SK-N-SH treated with all-trans-retinoic acid at 6 μM for 48 hours (cell line): ENCODE measurements around the gene CASP4.

Source experiments
- ATAC-seq: fragments of 200-7000 bp; cut with Tn5 transposase; 3 replicates; pipeline ENCODE4 v1.9.1; 2020; ENCODE audit warnings: mild to moderate bottlenecking, moderate library complexity
- ARNTL ChIP-seq: fragments of 450-650 bp; formaldehyde crosslinking; IDR thresholded peaks from 2 replicates; pipeline ENCODE4 v1.5.0; 2020; ENCODE audit warnings: low read depth, mild to moderate bottlenecking, moderate library complexity, borderline replicate concordance
- BACH2 ChIP-seq: fragments of 250-450 bp; sonication (Bioruptor Pico); IDR thresholded peaks from 2 replicates; pipeline ENCODE4 v1.9.0; 2021; ENCODE audit warnings: mild to moderate bottlenecking, borderline replicate concordance
- CSDC2 ChIP-seq: fragments of 250-450 bp; sonication (Bioruptor Pico); IDR thresholded peaks from 2 replicates; pipeline ENCODE4 v1.5.0; 2020; ENCODE audit warnings: mild to moderate bottlenecking, moderate library complexity
- ESRRG ChIP-seq: fragments of 250-450 bp; sonication (Bioruptor Pico); IDR thresholded peaks from 2 replicates; pipeline ENCODE4 v1.6.1; 2021; ENCODE audit warnings: mild to moderate bottlenecking
- GLIS3 ChIP-seq: fragments of 250-450 bp; sonication (Bioruptor Pico); IDR thresholded peaks from 2 replicates; pipeline ENCODE4 v1.5.0; 2020; ENCODE audit warnings: mild to moderate bottlenecking, moderate library complexity
- ISL1 ChIP-seq: fragments of 250-450 bp; sonication (Bioruptor Pico); IDR thresholded peaks from 2 replicates; pipeline ENCODE4 v2.1.2; 2022; ENCODE audit warnings: mild to moderate bottlenecking, moderate library complexity
- PPARA ChIP-seq: fragments of 250-450 bp; sonication (Bioruptor Pico); IDR thresholded peaks from 2 replicates; pipeline ENCODE4 v1.5.0; 2020; ENCODE audit warnings: mild to moderate bottlenecking, borderline replicate concordance
- RARB ChIP-seq: fragments of 250-450 bp; sonication (Bioruptor Pico); IDR thresholded peaks from 2 replicates; pipeline ENCODE4 v1.8.0; 2021; ENCODE audit warnings: mild to moderate bottlenecking, moderate library complexity
- SNAI2 ChIP-seq: fragments of 250-450 bp; sonication (Bioruptor Pico); IDR thresholded peaks from 2 replicates; pipeline ENCODE4 v1.5.0; 2020; ENCODE audit warnings: mild to moderate bottlenecking, moderate library complexity
- TCF4 ChIP-seq: fragments of 250-450 bp; sonication (Bioruptor Pico); IDR thresholded peaks from 2 replicates; pipeline ENCODE4 v1.8.0; 2021; ENCODE audit warnings: mild to moderate bottlenecking, moderate library complexity, borderline replicate concordance
- TOX ChIP-seq: fragments of 250-450 bp; sonication (Bioruptor Pico); IDR thresholded peaks from 2 replicates; pipeline ENCODE4 v1.8.0; 2021; ENCODE audit warnings: mild to moderate bottlenecking, moderate library complexity, borderline replicate concordance
- ZC3H10 ChIP-seq: fragments of 250-450 bp; sonication (Bioruptor Pico); IDR thresholded peaks from 2 replicates; pipeline ENCODE4 v1.5.1; 2021; ENCODE audit warnings: mild to moderate bottlenecking, moderate library complexity
- ZFP3 ChIP-seq: fragments of 250-450 bp; sonication (Bioruptor Pico); IDR thresholded peaks from 2 replicates; pipeline ENCODE4 v1.5.0; 2020; ENCODE audit warnings: mild to moderate bottlenecking, moderate library complexity
- ZFP30 ChIP-seq: fragments of 450-650 bp; formaldehyde crosslinking; IDR thresholded peaks from 2 replicates; pipeline ENCODE4 v1.5.0; 2022; ENCODE audit warnings: mild to moderate bottlenecking, moderate library complexity
- ZNF565 ChIP-seq: fragments of 450-650 bp; formaldehyde crosslinking; conservative IDR thresholded peaks from 2 replicates; pipeline ENCODE4 v1.5.0; 2020; ENCODE audit warnings: low read depth, mild to moderate bottlenecking, moderate library complexity
- ZNF70 ChIP-seq: fragments of 450-650 bp; formaldehyde crosslinking; IDR thresholded peaks from 2 replicates; pipeline ENCODE4 v1.5.0; 2020; ENCODE audit warnings: mild to moderate bottlenecking, moderate library complexity
- ZNF8 ChIP-seq: fragments of 450-650 bp; formaldehyde crosslinking; IDR thresholded peaks from 2 replicates; pipeline ENCODE4 v1.5.0; 2020; ENCODE audit warnings: mild to moderate bottlenecking, moderate library complexity
- TF ChIP-seq, protein P1 (sequence below): fragments of 250-450 bp; sonication (Bioruptor Pico); IDR thresholded peaks from 2 replicates; pipeline ENCODE4 v1.5.1; 2021; ENCODE audit warnings: mild to moderate bottlenecking, moderate library complexity
- TF ChIP-seq, protein P2 (sequence below): fragments of 250-450 bp; sonication (Bioruptor Pico); IDR thresholded peaks from 2 replicates; pipeline ENCODE4 v1.5.0; 2020; ENCODE audit warnings: mild to moderate bottlenecking, moderate library complexity
- TF ChIP-seq, protein P3 (sequence below): fragments of 250-450 bp; sonication (Bioruptor Pico); IDR thresholded peaks from 2 replicates; pipeline ENCODE4 v1.5.1; 2020; ENCODE audit warnings: low read depth, mild to moderate bottlenecking, moderate library complexity
- TF ChIP-seq, protein P4 (sequence below): fragments of 250-450 bp; sonication (Bioruptor Pico); IDR thresholded peaks from 2 replicates; pipeline ENCODE4 v1.8.0; 2020; ENCODE audit warnings: mild to moderate bottlenecking, moderate library complexity, borderline replicate concordance
- TF ChIP-seq, protein P5 (sequence below): fragments of 250-450 bp; sonication (Bioruptor Pico); IDR thresholded peaks from 2 replicates; pipeline ENCODE4 v1.8.0; 2021; ENCODE audit warnings: low read depth, mild to moderate bottlenecking, moderate library complexity, borderline replicate concordance

Gene CASP4

DNA sequence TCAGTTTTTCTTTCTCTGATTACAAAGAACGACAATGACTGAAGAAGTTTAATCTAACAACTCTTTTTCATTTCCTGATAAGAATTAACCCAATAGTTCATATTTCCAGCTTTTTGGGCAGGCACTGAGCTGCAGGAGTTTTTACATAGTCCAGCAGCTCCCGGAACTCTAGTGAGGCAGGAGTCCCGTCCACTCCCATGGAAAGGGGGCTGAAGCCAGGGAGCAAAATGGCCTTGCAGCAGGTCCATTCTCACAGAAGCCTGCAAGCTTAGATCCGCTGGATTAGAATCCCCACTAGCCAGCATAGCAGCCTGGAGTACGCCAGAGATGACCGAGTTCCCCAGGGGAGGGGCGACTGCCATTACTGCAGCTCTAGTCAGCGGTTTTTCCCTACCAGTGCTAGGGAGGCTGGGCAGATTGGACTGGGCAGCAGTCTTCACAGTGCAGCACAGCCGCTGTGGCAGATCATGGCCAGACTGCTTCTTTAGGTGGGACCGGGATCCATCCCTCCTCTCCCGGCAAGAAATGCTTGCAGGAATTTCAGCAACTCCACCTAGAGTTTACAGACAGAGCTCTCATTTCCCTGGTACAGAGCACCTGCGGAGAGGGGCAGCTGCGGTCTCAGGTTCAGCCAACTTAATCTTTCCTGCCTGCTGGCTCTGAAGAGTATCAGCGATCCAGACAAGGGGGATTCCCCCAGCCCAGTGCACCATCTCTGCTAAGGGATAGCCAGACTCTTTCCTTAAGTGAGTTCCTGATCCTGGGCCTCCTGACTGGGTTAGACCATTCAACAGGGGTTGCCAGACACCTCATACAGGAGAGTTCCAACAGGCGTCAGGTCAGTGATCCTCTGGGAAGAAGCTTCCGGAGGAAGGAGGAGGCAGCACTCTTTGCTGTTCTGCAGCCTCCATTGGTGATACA is 742 bp upstream of the CASP4 start (continued):
- TF ChIP-seq, protein P1, sequence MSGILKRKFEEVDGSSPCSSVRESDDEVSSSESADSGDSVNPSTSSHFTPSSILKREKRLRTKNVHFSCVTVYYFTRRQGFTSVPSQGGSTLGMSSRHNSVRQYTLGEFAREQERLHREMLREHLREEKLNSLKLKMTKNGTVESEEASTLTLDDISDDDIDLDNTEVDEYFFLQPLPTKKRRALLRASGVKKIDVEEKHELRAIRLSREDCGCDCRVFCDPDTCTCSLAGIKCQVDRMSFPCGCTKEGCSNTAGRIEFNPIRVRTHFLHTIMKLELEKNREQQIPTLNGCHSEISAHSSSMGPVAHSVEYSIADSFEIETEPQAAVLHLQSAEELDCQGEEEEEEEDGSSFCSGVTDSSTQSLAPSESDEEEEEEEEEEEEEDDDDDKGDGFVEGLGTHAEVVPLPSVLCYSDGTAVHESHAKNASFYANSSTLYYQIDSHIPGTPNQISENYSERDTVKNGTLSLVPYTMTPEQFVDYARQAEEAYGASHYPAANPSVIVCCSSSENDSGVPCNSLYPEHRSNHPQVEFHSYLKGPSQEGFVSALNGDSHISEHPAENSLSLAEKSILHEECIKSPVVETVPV = no peak
- TF ChIP-seq PPARA (CRISPR knock-in tag) (no peak), GLIS3 (CRISPR knock-in tag) (no peak), ZNF70 (CRISPR knock-in tag) (no peak), SNAI2 (CRISPR knock-in tag) (no peak), ISL1 (CRISPR knock-in tag) (no peak), ZFP30 (CRISPR knock-in tag) (no peak), RARB (CRISPR knock-in tag) (no peak), CSDC2 (CRISPR knock-in tag) (no peak)
- TF ChIP-seq, protein P2, sequence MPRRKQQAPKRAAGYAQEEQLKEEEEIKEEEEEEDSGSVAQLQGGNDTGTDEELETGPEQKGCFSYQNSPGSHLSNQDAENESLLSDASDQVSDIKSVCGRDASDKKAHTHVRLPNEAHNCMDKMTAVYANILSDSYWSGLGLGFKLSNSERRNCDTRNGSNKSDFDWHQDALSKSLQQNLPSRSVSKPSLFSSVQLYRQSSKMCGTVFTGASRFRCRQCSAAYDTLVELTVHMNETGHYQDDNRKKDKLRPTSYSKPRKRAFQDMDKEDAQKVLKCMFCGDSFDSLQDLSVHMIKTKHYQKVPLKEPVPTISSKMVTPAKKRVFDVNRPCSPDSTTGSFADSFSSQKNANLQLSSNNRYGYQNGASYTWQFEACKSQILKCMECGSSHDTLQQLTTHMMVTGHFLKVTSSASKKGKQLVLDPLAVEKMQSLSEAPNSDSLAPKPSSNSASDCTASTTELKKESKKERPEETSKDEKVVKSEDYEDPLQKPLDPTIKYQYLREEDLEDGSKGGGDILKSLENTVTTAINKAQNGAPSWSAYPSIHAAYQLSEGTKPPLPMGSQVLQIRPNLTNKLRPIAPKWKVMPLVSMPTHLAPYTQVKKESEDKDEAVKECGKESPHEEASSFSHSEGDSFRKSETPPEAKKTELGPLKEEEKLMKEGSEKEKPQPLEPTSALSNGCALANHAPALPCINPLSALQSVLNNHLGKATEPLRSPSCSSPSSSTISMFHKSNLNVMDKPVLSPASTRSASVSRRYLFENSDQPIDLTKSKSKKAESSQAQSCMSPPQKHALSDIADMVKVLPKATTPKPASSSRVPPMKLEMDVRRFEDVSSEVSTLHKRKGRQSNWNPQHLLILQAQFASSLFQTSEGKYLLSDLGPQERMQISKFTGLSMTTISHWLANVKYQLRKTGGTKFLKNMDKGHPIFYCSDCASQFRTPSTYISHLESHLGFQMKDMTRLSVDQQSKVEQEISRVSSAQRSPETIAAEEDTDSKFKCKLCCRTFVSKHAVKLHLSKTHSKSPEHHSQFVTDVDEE = no peak

DNA sequence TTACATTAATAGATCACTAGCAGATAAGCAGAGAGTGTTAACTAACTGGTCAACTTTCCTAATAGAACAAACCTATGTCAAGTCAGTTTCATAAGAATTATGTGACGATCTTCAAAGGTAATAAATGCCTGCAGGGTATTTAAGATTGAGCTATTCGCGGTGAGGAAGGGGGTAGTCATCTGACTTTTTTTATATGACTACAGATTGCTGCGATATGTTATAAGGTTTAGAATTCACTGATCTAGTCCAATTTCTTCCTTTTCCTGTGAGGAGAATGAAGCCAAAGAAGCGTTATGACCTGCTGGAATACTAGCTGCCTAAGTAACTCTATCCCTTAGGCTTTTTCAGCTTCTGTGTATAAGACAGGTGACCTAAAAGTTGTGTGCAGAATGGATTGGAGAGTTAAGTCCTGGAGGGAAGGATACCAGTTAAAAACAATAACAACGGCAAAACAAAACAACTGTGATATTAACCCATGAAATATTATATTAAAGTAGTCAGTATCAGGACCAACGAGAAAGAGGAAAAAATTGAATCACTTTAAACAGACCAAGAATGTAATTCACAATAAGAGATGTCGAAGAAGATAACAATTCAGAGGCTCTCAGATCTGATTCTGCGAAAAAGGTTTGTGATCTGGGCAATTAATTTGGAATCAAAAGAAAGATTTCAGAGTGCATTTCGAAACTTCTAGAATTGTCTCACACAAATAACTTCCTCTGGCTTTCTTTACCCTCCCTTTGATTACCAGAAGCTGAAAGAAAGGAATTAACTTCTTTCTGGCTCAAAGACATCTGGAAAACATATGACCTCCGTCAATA is 630 bp downstream of the CASP4 start:
- TF ChIP-seq, protein P1 = no peak
- TF ChIP-seq TCF4 (CRISPR knock-in tag) = peak; percentile 62; the same call in 1 of the 2 replicates
- no peak for TF ChIP-seq ZFP30 (CRISPR knock-in tag)
- ATAC-seq = peak; percentile 42; the same call in 2 of the 3 replicates

DNA sequence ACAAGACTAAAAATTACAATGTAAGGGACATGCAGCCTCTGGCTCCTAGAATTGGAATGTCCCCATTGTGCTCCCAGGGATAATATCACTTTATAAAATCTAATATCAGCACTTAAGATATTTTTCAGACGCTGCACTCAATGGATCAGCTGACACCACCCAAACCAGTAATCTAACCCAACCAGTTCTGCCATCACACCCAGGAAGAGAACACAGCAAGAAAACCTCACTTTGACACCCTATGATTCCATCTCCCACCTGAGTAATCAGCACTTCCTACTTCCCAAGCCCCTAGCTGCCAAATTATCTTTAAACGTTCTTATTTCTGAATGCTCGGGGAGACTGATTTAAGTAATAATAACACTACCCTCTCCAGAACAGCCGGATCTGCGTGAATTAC is 2.6 kb downstream of the CASP4 start:
- ATAC-seq = no peak
- no peak for TF ChIP-seq ZFP3 (CRISPR knock-in tag)
- TF ChIP-seq RARB (CRISPR knock-in tag) = no peak
- no peak for TF ChIP-seq ZNF8 (CRISPR knock-in tag)
- TF ChIP-seq ZFP30 (CRISPR knock-in tag) = no peak
- TF ChIP-seq, protein P3, sequence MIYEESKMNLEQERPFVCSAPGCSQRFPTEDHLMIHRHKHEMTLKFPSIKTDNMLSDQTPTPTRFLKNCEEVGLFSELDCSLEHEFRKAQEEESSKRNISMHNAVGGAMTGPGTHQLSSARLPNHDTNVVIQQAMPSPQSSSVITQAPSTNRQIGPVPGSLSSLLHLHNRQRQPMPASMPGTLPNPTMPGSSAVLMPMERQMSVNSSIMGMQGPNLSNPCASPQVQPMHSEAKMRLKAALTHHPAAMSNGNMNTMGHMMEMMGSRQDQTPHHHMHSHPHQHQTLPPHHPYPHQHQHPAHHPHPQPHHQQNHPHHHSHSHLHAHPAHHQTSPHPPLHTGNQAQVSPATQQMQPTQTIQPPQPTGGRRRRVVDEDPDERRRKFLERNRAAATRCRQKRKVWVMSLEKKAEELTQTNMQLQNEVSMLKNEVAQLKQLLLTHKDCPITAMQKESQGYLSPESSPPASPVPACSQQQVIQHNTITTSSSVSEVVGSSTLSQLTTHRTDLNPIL (CRISPR knock-in tag) = no peak
- no peak for TF ChIP-seq ZNF565 (CRISPR knock-in tag)
- TF ChIP-seq, protein P4, sequence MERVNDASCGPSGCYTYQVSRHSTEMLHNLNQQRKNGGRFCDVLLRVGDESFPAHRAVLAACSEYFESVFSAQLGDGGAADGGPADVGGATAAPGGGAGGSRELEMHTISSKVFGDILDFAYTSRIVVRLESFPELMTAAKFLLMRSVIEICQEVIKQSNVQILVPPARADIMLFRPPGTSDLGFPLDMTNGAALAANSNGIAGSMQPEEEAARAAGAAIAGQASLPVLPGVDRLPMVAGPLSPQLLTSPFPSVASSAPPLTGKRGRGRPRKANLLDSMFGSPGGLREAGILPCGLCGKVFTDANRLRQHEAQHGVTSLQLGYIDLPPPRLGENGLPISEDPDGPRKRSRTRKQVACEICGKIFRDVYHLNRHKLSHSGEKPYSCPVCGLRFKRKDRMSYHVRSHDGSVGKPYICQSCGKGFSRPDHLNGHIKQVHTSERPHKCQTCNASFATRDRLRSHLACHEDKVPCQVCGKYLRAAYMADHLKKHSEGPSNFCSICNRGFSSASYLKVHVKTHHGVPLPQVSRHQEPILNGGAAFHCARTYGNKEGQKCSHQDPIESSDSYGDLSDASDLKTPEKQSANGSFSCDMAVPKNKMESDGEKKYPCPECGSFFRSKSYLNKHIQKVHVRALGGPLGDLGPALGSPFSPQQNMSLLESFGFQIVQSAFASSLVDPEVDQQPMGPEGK = no peak
- TF ChIP-seq SNAI2 (CRISPR knock-in tag) = no peak
- no peak for TF ChIP-seq CSDC2 (CRISPR knock-in tag)
- TF ChIP-seq TOX (CRISPR knock-in tag) = no peak
- TF ChIP-seq ARNTL (CRISPR knock-in tag) = no peak
- no peak for TF ChIP-seq TCF4 (CRISPR knock-in tag)
- no peak for TF ChIP-seq ISL1 (CRISPR knock-in tag)
- TF ChIP-seq BACH2 (CRISPR knock-in tag) = no peak
- TF ChIP-seq ZNF70 (CRISPR knock-in tag) = no peak
- no peak for TF ChIP-seq ESRRG (CRISPR knock-in tag)
- TF ChIP-seq, protein P5, sequence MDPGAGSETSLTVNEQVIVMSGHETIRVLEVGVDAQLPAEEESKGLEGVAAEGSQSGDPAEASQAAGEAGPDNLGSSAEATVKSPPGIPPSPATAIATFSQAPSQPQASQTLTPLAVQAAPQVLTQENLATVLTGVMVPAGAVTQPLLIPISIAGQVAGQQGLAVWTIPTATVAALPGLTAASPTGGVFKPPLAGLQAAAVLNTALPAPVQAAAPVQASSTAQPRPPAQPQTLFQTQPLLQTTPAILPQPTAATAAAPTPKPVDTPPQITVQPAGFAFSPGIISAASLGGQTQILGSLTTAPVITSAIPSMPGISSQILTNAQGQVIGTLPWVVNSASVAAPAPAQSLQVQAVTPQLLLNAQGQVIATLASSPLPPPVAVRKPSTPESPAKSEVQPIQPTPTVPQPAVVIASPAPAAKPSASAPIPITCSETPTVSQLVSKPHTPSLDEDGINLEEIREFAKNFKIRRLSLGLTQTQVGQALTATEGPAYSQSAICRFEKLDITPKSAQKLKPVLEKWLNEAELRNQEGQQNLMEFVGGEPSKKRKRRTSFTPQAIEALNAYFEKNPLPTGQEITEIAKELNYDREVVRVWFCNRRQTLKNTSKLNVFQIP = no peak
- TF ChIP-seq ZC3H10 (CRISPR knock-in tag) = no peak
- TF ChIP-seq, all 23 proteins: peak for 0
